Measurements from ENCODE around the gene DEF6.

- peak; percentile 63 for TF ChIP-seq CTCF (IDR thresholded peaks at IDR 0.05; ENCODE audit: low read depth, low read length)
- no peak for TF ChIP-seq EZH2phosphoT487 (IDR thresholded peaks at IDR 0.05; ENCODE audit: low read depth)
These were observed 29.9 kb downstream of the DEF6 start for GRCh38 chr6:35327349-35328027.
